NK-92 (cell line): ENCODE results near the gene DDX6.
"Not testable (repeated sequence)": the region's sequence is repeated elsewhere in the genome, so short reads cannot be mapped to it uniquely, and the experiment has no call there.

Experiments used
- DNase-seq: peaks from one replicate; lab custom pipeline; 2025; ENCODE audit not compliant: unreplicated experiment; lab: John Stamatoyannopoulos, UW

The DDX6 gene, protein sequence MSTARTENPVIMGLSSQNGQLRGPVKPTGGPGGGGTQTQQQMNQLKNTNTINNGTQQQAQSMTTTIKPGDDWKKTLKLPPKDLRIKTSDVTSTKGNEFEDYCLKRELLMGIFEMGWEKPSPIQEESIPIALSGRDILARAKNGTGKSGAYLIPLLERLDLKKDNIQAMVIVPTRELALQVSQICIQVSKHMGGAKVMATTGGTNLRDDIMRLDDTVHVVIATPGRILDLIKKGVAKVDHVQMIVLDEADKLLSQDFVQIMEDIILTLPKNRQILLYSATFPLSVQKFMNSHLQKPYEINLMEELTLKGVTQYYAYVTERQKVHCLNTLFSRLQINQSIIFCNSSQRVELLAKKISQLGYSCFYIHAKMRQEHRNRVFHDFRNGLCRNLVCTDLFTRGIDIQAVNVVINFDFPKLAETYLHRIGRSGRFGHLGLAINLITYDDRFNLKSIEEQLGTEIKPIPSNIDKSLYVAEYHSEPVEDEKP

GRCh38 chr11:118791111-118791960 lies at the start of gene DDX6:
TSS of gene DDX6 (minus strand) at chr11:118791164. CDS start at chr11:118786251, 4,913 bp downstream.
- DNase-seq, result peak; percentile 45

DNA sequence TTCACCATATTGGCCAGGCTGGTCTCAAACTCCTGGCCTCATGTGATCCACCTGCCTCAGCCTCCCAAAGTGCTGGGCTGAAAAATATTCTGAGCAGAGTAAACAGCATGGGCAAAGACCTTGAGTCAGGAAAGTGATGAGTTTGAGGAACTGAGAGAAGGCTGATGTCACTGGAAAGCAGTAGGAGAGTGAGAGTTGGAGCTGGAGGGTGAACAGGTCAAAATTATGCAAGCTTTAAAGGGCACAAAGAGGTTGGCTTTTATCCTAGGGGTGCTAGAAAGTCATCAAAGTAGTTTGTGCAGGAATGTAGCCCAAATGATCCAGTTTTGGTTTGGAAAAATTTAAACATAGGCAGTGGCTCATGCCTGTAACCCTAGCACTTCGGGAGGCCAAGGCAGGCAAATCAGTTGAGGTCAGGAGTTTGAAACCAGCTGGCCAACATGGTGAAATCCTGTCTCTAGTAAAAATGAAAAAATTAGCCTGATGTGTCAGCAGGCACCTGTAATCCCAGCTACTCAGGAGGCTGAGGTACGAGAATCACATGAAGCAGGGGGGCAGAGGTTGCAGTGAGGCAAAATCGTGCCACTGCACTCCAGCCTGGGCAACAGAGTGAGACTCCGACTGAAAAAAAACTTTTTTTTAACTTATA lies 48.1 kb upstream of the DDX6 start:
- no peak for DNase-seq

- DNase-seq, result no peak
Observed at GRCh38 chr11:118837868-118838267, 46.9 kb upstream of the DDX6 start.

GRCh38 chr11:118834427-118835028 lies 43.6 kb upstream of the DDX6 start:
- no peak for DNase-seq

- no peak for DNase-seq
Observed at GRCh38 chr11:118827118-118827517, 36.2 kb upstream of the DDX6 start.

GRCh38 chr11:118822936-118823510 lies 32.1 kb upstream of the DDX6 start:
- not testable (repeated sequence) for DNase-seq

GRCh38 chr11:118820412-118821357 lies 29.7 kb upstream of the DDX6 start:
- DNase-seq, result no peak

- not testable (repeated sequence) for DNase-seq
Observed at GRCh38 chr11:118820025-118820379, 29.0 kb upstream of the DDX6 start.

GRCh38 chr11:118819334-118820024 lies 28.5 kb upstream of the DDX6 start:
- DNase-seq, result no peak

DNA sequence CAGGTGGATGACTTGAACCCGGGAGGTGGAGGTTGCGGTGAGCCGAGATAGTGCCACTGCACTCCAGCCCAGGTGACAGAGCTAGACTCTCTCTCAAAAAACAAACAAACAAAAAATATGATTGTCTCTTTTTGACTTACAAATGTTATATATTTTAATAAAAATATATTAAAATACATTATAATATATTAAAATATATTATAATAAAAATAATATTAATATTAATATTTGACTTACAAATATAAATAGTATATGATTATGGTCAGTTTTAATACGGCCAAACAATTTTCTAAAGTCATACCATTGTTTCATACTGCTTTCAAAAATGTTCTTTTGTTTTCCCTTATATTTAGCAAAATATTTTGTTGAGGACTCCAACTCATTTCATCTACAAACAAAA lies 27.2 kb upstream of the DDX6 start:
- no peak for DNase-seq

DNA sequence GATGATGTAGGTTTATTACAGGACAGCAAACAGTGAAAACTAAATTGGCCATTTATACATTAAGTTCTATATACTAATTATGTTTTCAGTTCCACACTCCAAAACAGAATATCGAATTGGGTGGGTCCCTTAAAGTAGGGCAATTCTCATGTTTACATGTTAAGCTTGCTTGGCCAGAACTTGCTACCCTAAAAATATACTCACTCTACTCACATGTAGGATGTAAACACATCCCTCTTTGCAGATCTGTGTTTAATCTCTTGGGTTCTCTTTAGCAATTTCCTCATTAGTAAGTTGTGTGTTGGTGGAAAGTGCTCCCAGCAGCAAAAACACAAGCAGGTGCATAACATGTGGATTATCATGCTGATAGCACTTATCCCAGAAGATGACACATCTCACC lies 22.6 kb upstream of the DDX6 start:
- DNase-seq, result no peak

DNA sequence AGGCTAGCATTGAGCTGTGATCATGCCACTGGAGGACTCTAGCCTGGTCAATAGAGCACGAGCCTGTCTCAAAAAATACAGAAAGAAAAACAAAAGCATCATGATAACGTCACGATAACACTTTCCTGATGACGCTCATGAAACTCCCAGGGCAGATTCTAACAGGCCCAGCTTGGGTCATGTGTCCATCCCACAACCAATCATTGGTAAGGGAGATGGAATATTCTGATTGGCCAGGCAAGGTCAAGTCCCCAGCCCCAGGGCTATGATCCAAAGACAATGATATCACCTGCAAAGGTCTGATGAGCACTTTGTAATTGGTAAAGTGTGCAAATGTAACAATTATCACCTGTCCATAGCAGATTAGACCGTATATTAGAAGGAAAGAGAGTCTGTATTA lies 21.5 kb upstream of the DDX6 start:
- no peak for DNase-seq

DNA sequence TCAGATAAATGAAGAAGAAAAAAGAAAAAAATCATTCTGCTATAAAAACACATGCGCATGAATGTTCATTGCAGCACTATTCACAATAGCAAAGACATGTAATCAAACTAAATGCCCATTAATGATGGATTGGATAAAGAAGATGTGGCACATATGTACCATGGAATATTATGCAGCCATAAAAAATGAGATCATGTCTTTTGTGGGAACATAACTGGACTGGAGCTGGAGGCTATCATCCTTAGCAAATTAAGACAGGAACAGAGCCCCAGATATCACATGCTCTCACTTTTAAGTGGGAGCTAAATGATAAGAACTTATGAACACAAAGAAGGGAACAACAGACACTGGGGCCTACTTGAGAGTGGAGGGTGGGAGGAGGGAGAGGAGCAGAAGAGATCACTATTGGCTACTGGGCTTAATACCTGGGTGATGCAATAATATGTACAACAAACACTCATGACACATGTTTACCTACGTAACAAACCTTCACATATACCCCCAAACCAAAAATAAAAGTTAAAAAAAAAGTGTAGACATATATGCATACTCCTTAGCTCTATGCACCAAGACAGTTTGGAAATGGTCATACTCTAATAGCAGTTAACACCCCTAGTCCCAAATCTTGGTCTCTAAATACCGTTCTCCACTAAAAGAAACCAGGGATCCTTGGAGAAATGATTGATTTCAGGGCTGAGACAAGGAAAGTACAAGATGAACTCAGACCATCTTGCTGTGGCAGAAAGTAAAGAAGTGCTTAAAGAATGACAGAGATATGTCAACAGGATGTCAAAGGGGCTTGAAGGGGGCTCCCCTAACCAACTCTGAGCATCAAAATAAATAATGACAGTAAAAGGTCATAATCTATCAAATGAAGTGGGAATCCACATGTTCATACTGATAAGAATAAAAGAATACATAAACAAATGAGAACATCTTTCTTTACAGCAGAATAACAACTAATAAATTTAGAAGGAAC lies 17.1 kb upstream of the DDX6 start:
- no peak for DNase-seq

GRCh38 chr11:118806400-118806799 lies 15.4 kb upstream of the DDX6 start:
- no peak for DNase-seq

GRCh38 chr11:118804094-118804493 lies 13.1 kb upstream of the DDX6 start:
- no peak for DNase-seq

DNA sequence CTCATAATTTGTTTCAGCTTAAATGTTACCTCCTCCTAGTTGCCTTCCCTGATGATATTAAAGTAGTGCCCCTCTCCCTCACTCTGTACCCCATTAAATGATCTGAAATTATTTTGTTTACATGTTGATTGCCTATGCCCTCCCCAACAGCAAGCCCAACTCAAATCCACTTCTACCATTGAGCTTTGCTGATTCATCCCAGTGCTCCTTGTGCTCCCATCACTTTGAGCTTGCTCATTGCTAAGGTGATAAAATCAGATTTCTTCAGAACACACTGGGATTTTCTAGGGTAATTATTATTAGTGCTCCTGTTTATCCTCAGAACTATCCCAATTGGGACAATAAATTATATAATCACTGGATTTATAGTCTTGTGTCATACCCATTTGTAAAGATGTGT lies 8.4 kb upstream of the DDX6 start:
- no peak for DNase-seq

DNA sequence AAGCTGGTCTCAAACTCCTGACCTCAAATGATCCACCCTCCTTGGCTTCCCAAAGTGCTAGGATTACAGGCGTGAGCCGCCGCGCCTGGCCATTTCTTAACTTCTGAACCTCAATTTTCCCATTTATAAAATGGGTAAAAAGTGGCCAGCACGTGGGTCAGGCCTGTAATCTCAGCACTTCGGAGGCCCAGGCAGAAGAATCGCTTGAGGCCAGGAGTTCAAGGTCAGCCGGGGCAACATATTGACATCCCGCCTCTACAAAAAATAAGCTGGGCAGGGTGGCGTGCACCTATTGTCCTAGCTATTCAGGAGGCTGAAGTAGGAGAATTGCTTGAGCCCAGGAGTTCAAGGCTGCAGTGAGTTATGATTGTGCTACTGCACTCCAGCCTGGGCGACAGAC lies 6.5 kb upstream of the DDX6 start:
- no peak for DNase-seq

DNA sequence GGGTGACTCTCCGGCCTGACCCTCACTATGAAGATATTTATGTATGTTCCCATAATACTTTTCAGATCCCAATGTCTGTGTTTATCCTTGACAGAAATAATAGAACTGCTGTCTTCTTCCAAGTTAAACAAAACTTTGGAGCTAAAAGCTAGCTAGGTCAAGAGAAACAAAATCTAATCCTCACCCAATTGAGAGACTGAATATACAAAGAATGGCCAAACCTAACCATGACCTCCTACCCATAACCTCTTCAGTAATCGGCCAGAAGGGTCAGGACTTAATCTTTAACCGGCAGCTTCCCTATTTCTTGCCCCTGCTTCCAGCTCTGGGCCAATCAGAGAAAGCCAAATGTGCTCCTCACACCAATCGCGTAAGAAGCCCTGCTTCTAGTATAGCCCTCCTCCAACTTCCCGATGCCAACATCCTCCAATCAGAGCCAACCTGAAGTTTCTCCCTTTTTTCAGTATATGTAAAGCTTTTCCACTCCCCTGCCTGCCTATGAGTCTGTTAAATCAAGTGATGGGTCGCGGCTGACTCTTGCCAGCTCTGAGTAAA lies 1.7 kb upstream of the DDX6 start:
- DNase-seq, result no peak
